ENCODE measurements around the gene CRMP1.

CRMP1 gene

GRCh38 chr4:5827108-5828004 lies 65.5 kb downstream of the CRMP1 start:
- ATAC-seq, result no peak

GRCh38 chr4:5826437-5827107 lies 66.3 kb downstream of the CRMP1 start:
- no peaks in the 10 kb centered on the region for H3K9me3 Mint-ChIP-seq
- peaks cover 22% of the 10 kb centered on the region for H3K27me3 Mint-ChIP-seq
- no peak for DNase-seq
- H3K27ac Mint-ChIP-seq, result no peak overlapping the region
- no peak overlapping the region for H3K4me3 Mint-ChIP-seq
- ATAC-seq, result peak; percentile 45
- peaks cover 16% of the 10 kb centered on the region for H3K4me1 Mint-ChIP-seq

More at GRCh38 chr4:5827108-5828004, 65.5 kb downstream of the CRMP1 start:
- no peak for DNase-seq
- Mint-ChIP-seq H3K27ac (peak overlapping the region in 1 of 2 donors; percentile 27), H3K9me3 (no peaks in the 10 kb centered on the region), H3K4me1 (peaks cover 16% of the 10 kb centered on the region), H3K27me3 (peaks cover 22% of the 10 kb centered on the region), H3K4me3 (no peak overlapping the region)

- ATAC-seq (no peak), DNase-seq (no peak)
- H3K27me3 Mint-ChIP-seq, result peaks cover 22% of the 10 kb centered on the region
- no peak overlapping the region for H3K4me3 Mint-ChIP-seq
- H3K9me3 Mint-ChIP-seq, result no peaks in the 10 kb centered on the region
- H3K4me1 Mint-ChIP-seq, result peaks cover 16% of the 10 kb centered on the region
- H3K27ac Mint-ChIP-seq, result peak overlapping the region in 1 of 2 donors; percentile 61
These were observed 67.4 kb downstream of the CRMP1 start for GRCh38 chr4:5825321-5826041.

GRCh38 chr4:5824635-5825034 lies 68.3 kb downstream of the CRMP1 start:
- H3K4me1 Mint-ChIP-seq, result peaks cover 16% of the 10 kb centered on the region
- H3K27ac Mint-ChIP-seq, result no peak overlapping the region
- H3K9me3 Mint-ChIP-seq, result no peaks in the 10 kb centered on the region
- H3K27me3 Mint-ChIP-seq, result peaks cover 22% of the 10 kb centered on the region
- DNase-seq, result no peak
- H3K4me3 Mint-ChIP-seq, result no peak overlapping the region
- ATAC-seq, result no peak

- ATAC-seq (no peak), DNase-seq (no peak)
- no peaks in the 10 kb centered on the region for H3K9me3 Mint-ChIP-seq
- H3K27me3 Mint-ChIP-seq, result peaks cover 22% of the 10 kb centered on the region
- peaks cover 16% of the 10 kb centered on the region for H3K4me1 Mint-ChIP-seq
- no peak overlapping the region for H3K27ac Mint-ChIP-seq
- no peak overlapping the region for H3K4me3 Mint-ChIP-seq
These were observed 68.7 kb downstream of the CRMP1 start for GRCh38 chr4:5824227-5824626.

- H3K27ac Mint-ChIP-seq, result no peak overlapping the region
- no peaks in the 10 kb centered on the region for H3K9me3 Mint-ChIP-seq
- peaks cover 16% of the 10 kb centered on the region for H3K4me1 Mint-ChIP-seq
- no peak overlapping the region for H3K4me3 Mint-ChIP-seq
- DNase-seq (peak in 1 of 2 donors; percentile 14), ATAC-seq (peak; percentile 62)
- H3K27me3 Mint-ChIP-seq, result peaks cover 21% of the 10 kb centered on the region
These were observed 69.2 kb downstream of the CRMP1 start for GRCh38 chr4:5823542-5824211.

GRCh38 chr4:5822619-5823018 lies 70.3 kb downstream of the CRMP1 start:
- Mint-ChIP-seq H3K9me3 (no peaks in the 10 kb centered on the region), H3K27ac (no peak overlapping the region), H3K27me3 (peaks cover 10% of the 10 kb centered on the region), H3K4me3 (no peak overlapping the region), H3K4me1 (peaks cover 16% of the 10 kb centered on the region)
- ATAC-seq (no peak), DNase-seq (no peak)

GRCh38 chr4:5821665-5822358 lies 71.1 kb downstream of the CRMP1 start:
- H3K4me3 Mint-ChIP-seq, result no peak overlapping the region
- no peak overlapping the region for H3K27ac Mint-ChIP-seq
- DNase-seq, result no peak
- H3K4me1 Mint-ChIP-seq, result peaks cover 9% of the 10 kb centered on the region
- H3K27me3 Mint-ChIP-seq, result peaks cover 2% of the 10 kb centered on the region
- no peak for ATAC-seq
- H3K9me3 Mint-ChIP-seq, result no peaks in the 10 kb centered on the region

GRCh38 chr4:5816851-5817375 lies 76.0 kb downstream of the CRMP1 start:
- DNase-seq (no peak), ATAC-seq (no peak)
- peak overlapping the region; percentile 80 to 89 for H3K27ac Mint-ChIP-seq
- H3K4me1 Mint-ChIP-seq, result no peaks in the 10 kb centered on the region
- no peak overlapping the region for H3K4me3 Mint-ChIP-seq
- no peaks in the 10 kb centered on the region for H3K9me3 Mint-ChIP-seq
- no peaks in the 10 kb centered on the region for H3K27me3 Mint-ChIP-seq

- Mint-ChIP-seq H3K27me3 (no peaks in the 10 kb centered on the region), H3K4me1 (no peaks in the 10 kb centered on the region), H3K27ac (no peak overlapping the region), H3K4me3 (no peak overlapping the region), H3K9me3 (no peaks in the 10 kb centered on the region)
- ATAC-seq (no peak), DNase-seq (no peak)
These were observed 76.8 kb downstream of the CRMP1 start for GRCh38 chr4:5816101-5816500.

GRCh38 chr4:5815641-5816040 lies 77.2 kb downstream of the CRMP1 start:
- no peak for ATAC-seq
- DNase-seq, result no peak

GRCh38 chr4:5814421-5814820 lies 78.5 kb downstream of the CRMP1 start:
- no peak for ATAC-seq
- no peaks in the 10 kb centered on the region for H3K9me3 Mint-ChIP-seq
- no peak for DNase-seq
- no peak overlapping the region for H3K27ac Mint-ChIP-seq
- H3K27me3 Mint-ChIP-seq, result no peaks in the 10 kb centered on the region
- no peak overlapping the region for H3K4me3 Mint-ChIP-seq
- no peaks in the 10 kb centered on the region for H3K4me1 Mint-ChIP-seq

More at GRCh38 chr4:5815641-5816040, 77.2 kb downstream of the CRMP1 start:
- no peaks in the 10 kb centered on the region for H3K4me1 Mint-ChIP-seq
- H3K9me3 Mint-ChIP-seq, result no peaks in the 10 kb centered on the region
- no peaks in the 10 kb centered on the region for H3K27me3 Mint-ChIP-seq
- no peak overlapping the region for H3K27ac Mint-ChIP-seq
- no peak overlapping the region for H3K4me3 Mint-ChIP-seq

GRCh38 chr4:5813882-5814255 lies 79.0 kb downstream of the CRMP1 start:
- ATAC-seq, result no peak

GRCh38 chr4:5812506-5813229 lies 80.2 kb downstream of the CRMP1 start:
- Mint-ChIP-seq H3K27me3 (no peaks in the 10 kb centered on the region), H3K9me3 (no peaks in the 10 kb centered on the region), H3K4me3 (no peak overlapping the region), H3K27ac (no peak overlapping the region), H3K4me1 (no peaks in the 10 kb centered on the region)
- peak; percentile 13 to 22 for DNase-seq
- peak; percentile 56 for ATAC-seq

More at GRCh38 chr4:5813882-5814255, 79.0 kb downstream of the CRMP1 start:
- H3K4me3 Mint-ChIP-seq, result no peak overlapping the region
- no peak for DNase-seq
- H3K4me1 Mint-ChIP-seq, result no peaks in the 10 kb centered on the region
- H3K9me3 Mint-ChIP-seq, result no peaks in the 10 kb centered on the region
- H3K27ac Mint-ChIP-seq, result no peak overlapping the region
- no peaks in the 10 kb centered on the region for H3K27me3 Mint-ChIP-seq

Data from stimulated activated naive CD8-positive, alpha-beta T cell treated with anti-CD3 and anti-CD28 coated beads, Interleukin-15, amount 100 ng/mL, for 72 hours (primary cell).